Measurements from ENCODE around the gene ANGPTL4.

Gene ANGPTL4

GRCh38 chr19:8325454-8325853, 38.5 kb upstream of the ANGPTL4 start:
- CTCF ChIA-PET, result no interaction called here
- POLR2A ChIA-PET, result no interaction called here
- no peak for TF ChIP-seq CTBP1 (IDR thresholded peaks at IDR 0.05; ENCODE audit: borderline replicate concordance)
- TF ChIP-seq NFRKB (IDR thresholded peaks at IDR 0.05), result no peak
- TF ChIP-seq L3MBTL2 (conservative IDR thresholded peaks at IDR 0.05), result no peak
- TF ChIP-seq FOXM1 (IDR thresholded peaks at IDR 0.05; ENCODE audit: borderline replicate concordance), result no peak
- no peak for TF ChIP-seq ARNT (IDR thresholded peaks at IDR 0.05)
- DNase-seq (ENCODE audit: extremely low spot score), result no peak

DNA sequence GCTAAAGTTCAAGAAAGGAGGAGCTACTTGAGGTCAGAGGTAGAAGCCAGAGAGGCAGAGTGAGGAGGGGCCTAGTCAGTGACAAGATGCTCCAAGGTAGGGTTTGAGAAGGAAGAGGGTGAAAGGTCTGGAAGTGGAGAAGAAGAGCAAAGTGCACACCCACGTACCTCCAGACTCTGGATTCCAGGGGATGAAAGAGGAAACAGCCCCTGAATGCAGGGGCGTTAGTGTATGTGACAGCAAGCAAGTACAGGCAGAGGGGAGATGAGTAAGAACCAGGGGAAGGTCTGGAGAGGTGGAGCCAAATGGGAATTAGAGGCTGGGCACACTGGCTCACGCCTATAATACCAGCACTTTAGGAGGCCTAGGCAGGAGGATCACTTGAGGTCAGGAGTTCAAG, 34.0 kb upstream of the ANGPTL4 start:
- no peak for DNase-seq (ENCODE audit: extremely low spot score)
- TF ChIP-seq ELF4 (IDR thresholded peaks at IDR 0.05) (no peak), L3MBTL2 (conservative IDR thresholded peaks at IDR 0.05) (no peak), SUZ12 (IDR thresholded peaks at IDR 0.05) (no peak), HDGF (IDR thresholded peaks at IDR 0.05; ENCODE audit: borderline replicate concordance) (no peak)
- POLR2A ChIA-PET, result no interaction called here
- CTCF ChIA-PET, result no interaction called here

DNA sequence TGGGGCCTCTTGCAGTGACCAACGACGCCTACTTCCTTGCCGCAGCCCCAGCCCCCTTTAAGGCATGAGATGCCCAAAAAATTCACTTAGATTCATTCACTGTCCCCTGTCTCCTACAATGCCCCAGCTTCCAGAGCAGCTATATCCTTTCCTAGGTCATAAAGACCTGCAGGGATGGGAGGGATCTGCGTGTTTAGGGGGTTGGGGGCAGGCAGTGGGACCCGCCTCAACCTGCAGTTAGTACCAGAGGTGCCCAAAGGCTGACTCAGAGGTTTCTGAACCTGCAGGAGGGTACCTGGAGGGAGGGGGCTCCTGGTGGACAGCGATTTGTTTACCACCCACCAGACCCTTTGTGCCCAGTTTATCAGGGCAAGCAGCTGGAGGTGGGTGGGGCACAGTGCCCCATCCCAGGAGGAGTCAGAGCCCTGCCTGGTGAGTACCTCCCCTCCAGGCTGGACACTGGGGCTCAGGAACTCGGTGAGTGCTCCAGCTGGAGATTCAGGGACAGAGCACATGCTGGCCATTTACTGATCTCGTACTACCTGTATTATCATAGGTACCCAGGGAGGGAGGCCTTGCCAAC, 32.6 kb upstream of the ANGPTL4 start:
- CTCF ChIA-PET, result no interaction called here
- POLR2A ChIA-PET, result no interaction called here
- TF ChIP-seq FOXK2 (IDR thresholded peaks at IDR 0.05) (no peak), L3MBTL2 (conservative IDR thresholded peaks at IDR 0.05) (no peak), HDGF (IDR thresholded peaks at IDR 0.05; ENCODE audit: borderline replicate concordance) (no peak), ZNF384 (IDR thresholded peaks at IDR 0.05) (no peak), ARNT (IDR thresholded peaks at IDR 0.05) (no peak)
- DNase-seq (ENCODE audit: extremely low spot score), result no peak

GRCh38 chr19:8332976-8333766, 30.8 kb upstream of the ANGPTL4 start:
- DNase-seq (ENCODE audit: extremely low spot score), result no peak
- ChIA-PET POLR2A (interaction anchor here (1.0 to 4.4 kb wide), 2 partner anchors 11 to 193 kb away, joined by 3 to 30 read pairs; partner anchors contain the start of genes NDUFA7 and RPS28), CTCF (no interaction called here)
- TF ChIP-seq, protein P1, sequence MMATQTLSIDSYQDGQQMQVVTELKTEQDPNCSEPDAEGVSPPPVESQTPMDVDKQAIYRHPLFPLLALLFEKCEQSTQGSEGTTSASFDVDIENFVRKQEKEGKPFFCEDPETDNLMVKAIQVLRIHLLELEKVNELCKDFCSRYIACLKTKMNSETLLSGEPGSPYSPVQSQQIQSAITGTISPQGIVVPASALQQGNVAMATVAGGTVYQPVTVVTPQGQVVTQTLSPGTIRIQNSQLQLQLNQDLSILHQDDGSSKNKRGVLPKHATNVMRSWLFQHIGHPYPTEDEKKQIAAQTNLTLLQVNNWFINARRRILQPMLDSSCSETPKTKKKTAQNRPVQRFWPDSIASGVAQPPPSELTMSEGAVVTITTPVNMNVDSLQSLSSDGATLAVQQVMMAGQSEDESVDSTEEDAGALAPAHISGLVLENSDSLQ (IDR thresholded peaks at IDR 0.05), result no peak

DNA sequence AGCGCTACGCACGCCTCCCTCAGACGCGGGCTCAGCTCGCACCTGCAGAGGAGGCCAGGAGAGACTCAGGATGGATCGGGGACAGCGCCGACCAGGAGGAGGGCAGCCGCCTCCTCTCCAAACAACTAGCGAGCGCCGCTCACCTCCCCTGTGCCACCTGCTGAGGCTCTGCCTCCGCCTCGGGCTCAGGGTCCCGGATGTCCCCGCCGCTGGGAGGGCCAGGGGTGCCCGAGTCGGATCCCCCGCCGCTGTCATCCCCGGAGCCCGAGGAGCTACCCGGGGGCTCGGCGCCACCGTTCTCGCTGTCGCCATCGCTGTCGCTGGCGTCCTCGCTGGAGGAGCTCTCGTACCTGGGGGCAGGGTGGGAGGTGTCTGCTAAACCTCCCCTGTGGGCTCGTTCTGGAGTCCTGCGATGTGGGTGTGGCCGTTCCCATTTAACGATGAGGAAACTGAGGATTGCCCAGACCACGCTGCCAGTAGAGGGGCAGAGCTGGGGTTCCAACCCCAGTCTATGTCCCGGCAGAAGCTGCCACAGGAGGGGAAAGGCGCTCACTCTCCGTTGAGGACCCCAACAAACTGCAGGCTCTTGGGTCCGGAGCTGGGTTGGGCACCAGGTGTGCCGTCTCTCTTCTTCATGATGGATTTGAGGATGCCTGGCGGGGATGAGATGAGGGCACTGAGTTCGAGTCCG, 30.0 kb upstream of the ANGPTL4 start:
- no peak for DNase-seq (ENCODE audit: extremely low spot score)
- POLR2A ChIA-PET, result interaction anchor here (1.0 to 4.4 kb wide), 3 partner anchors 12 to 192 kb away, joined by 3 to 30 read pairs (median 4); partner anchors contain the start of genes NDUFA7, RPS28 and ZNF414
- TF ChIP-seq FOXK2 (IDR thresholded peaks at IDR 0.05) (no peak), ARNT (IDR thresholded peaks at IDR 0.05) (no peak), HDGF (IDR thresholded peaks at IDR 0.05; ENCODE audit: borderline replicate concordance) (no peak), BHLHE40 (IDR thresholded peaks at IDR 0.05; ENCODE audit: borderline replicate concordance) (no peak), LEF1 (IDR thresholded peaks at IDR 0.05; ENCODE audit: borderline replicate concordance) (no peak), L3MBTL2 (conservative IDR thresholded peaks at IDR 0.05) (no peak), ZNF384 (IDR thresholded peaks at IDR 0.05) (no peak), ELF4 (IDR thresholded peaks at IDR 0.05) (no peak), FOXM1 (IDR thresholded peaks at IDR 0.05; ENCODE audit: borderline replicate concordance) (no peak)
- CTCF ChIA-PET, result no interaction called here

DNA sequence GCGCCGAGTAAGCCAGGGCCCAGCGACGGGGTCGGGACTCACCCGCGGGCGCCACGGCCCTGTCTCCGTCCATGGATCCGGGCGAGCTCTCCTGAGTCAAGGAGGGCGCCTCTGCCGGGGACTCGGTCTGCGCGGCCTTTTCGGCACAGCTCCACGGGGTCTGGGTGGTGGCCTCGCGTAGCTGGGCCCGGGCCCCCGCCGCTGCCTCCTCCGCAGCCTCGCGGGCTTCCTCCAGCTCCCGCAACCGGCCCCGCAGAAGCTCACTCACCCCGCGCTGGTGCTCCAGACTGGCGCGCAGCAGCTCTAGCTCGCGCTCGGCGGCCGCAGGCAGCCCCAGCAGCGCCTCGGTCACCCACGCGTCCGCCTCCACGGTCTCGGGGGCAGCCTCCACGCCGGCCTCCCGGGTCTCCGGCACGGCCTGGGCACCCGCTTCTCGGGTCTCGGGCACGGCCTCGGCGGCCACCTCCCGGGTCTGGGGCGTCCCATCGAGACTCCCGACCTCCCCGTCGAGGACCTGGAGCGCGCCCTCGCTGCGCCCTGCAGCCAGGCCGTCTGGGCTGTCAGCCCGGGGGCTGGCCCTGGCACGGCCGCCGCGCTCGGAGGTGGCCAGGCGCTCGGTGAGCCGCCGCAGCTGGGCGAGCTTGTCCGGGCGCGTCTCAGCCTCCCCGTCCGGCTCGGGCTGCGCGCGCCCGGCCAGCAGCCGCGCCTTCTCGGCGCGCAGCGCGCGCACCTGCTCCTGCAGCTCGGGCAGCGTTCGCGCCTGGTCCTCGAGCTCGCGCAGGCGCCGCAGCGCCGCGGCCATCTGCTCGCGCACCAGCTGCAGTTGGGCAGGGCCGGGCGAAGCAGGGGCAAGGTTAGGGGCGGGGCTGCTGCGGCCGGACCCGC, 29.3 kb upstream of the ANGPTL4 start:
- POLR2A ChIA-PET, result interaction anchor here (1.0 to 4.4 kb wide), 3 partner anchors 12 to 191 kb away, joined by 3 to 30 read pairs (median 4); partner anchors contain the start of genes NDUFA7, RPS28 and ZNF414
- TF ChIP-seq ZNF384 (IDR thresholded peaks at IDR 0.05) (no peak), NFRKB (IDR thresholded peaks at IDR 0.05) (no peak), FOXK2 (IDR thresholded peaks at IDR 0.05) (no peak), LEF1 (IDR thresholded peaks at IDR 0.05; ENCODE audit: borderline replicate concordance) (no peak), SUZ12 (IDR thresholded peaks at IDR 0.05) (no peak), BHLHE40 (IDR thresholded peaks at IDR 0.05; ENCODE audit: borderline replicate concordance) (no peak), TARDBP (IDR thresholded peaks at IDR 0.05) (no peak), FOXA1 (IDR thresholded peaks at IDR 0.05) (no peak), FOXM1 (IDR thresholded peaks at IDR 0.05; ENCODE audit: borderline replicate concordance) (no peak), ARNT (IDR thresholded peaks at IDR 0.05) (no peak), SP1 (IDR thresholded peaks at IDR 0.05) (no peak), ELF4 (IDR thresholded peaks at IDR 0.05) (no peak), L3MBTL2 (conservative IDR thresholded peaks at IDR 0.05) (no peak), HDGF (IDR thresholded peaks at IDR 0.05; ENCODE audit: borderline replicate concordance) (no peak), CTBP1 (IDR thresholded peaks at IDR 0.05; ENCODE audit: borderline replicate concordance) (no peak)
- TF ChIP-seq, protein P1 (IDR thresholded peaks at IDR 0.05), result no peak
- DNase-seq (ENCODE audit: extremely low spot score), result peak; percentile 78
- CTCF ChIA-PET, result interaction anchor here (1.0 kb wide), 1 partner anchor 19 kb away, joined by 3 read pairs; no protein-coding TSS in a partner anchor
